Mesenchymal stem cell (in vitro differentiated cells and primary cell): ENCODE measurements around the gene HESX1.

Source experiments
- DNase-seq: peaks from one replicate; pipeline ENCODE4 v3.0.0-alpha.2; 2013
- H2AFZ ChIP-seq: one replicate; pipeline ENCODE4 v1.6.1; 2013; ENCODE audit warnings: low read depth, mild to moderate bottlenecking, control low read depth, inconsistent platforms, low read length, moderate library complexity
- H2AK5ac ChIP-seq: 2 replicates; pipeline ENCODE4 v1.6.1; 2013; ENCODE audit warnings: low read length, moderate library complexity, mild to moderate bottlenecking, inconsistent platforms; ENCODE audit not compliant: severe bottlenecking
- H2BK120ac ChIP-seq: one replicate; pipeline ENCODE4 v1.6.1; 2013; ENCODE audit warnings: low read depth, mild to moderate bottlenecking, inconsistent platforms, low read length, moderate library complexity
- H2BK12ac ChIP-seq, 2 experiments: one replicate each; pipeline ENCODE4 v1.6.1; 2013; ENCODE audit warnings: inconsistent platforms in 2 of 2, low read length in 2 of 2, mild to moderate bottlenecking in 2 of 2, moderate library complexity in 2 of 2, control low read depth in 1 of 2
- H2BK15ac ChIP-seq: one replicate; pipeline ENCODE4 v1.6.1; 2013; ENCODE audit warnings: mild to moderate bottlenecking, low read depth, inconsistent platforms; ENCODE audit not compliant: poor library complexity, severe bottlenecking
- H2BK5ac ChIP-seq: 2 replicates; pipeline ENCODE4 v1.6.1; 2013; ENCODE audit warnings: low read depth, mild to moderate bottlenecking, low read length, control low read depth, inconsistent platforms; ENCODE audit not compliant: poor library complexity, severe bottlenecking
- H3K14ac ChIP-seq, 2 experiments: one replicate each; pipeline ENCODE4 v1.6.1; 2013; ENCODE audit warnings: inconsistent platforms in 2 of 2, low read length in 2 of 2, control low read depth in 1 of 2, mild to moderate bottlenecking in 1 of 2, moderate library complexity in 1 of 2
- H3K18ac ChIP-seq, 2 experiments: one replicate each; pipeline ENCODE4 v1.6.1; 2013; ENCODE audit warnings: inconsistent platforms in 2 of 2, low read length in 2 of 2, control low read depth in 1 of 2, low read depth in 1 of 2, mild to moderate bottlenecking in 1 of 2
- H3K23ac ChIP-seq, 2 experiments: one replicate each; pipeline ENCODE4 v1.6.1; 2013; ENCODE audit warnings: inconsistent platforms in 2 of 2, low read length in 2 of 2, mild to moderate bottlenecking in 2 of 2, moderate library complexity in 2 of 2, control low read depth in 1 of 2
- H3K27ac ChIP-seq: 2 replicates; pipeline ENCODE4 v1.5.1; 2013; ENCODE audit warnings: mild to moderate bottlenecking, moderate library complexity, low read length, control low read depth, inconsistent platforms; ENCODE audit not compliant: poor library complexity, severe bottlenecking
- H3K27me3 ChIP-seq, 2 experiments: 2 replicates each; pipeline versions ENCODE4 v1.6.1 to v1.7.0; 2013; ENCODE audit warnings: low read length in 2 of 2, mild to moderate bottlenecking in 2 of 2, moderate library complexity in 2 of 2, control low read depth in 1 of 2, inconsistent platforms in 1 of 2; ENCODE audit not compliant: control insufficient read depth in 1 of 2, insufficient read depth in 1 of 2
- H3K36me3 ChIP-seq, 2 experiments: 2 replicates each; pipeline versions ENCODE4 v1.6.1 to v1.7.0; 2013; ENCODE audit warnings: low read length in 2 of 2, control low read depth in 1 of 2, inconsistent platforms in 1 of 2, low read depth in 1 of 2, mild to moderate bottlenecking in 1 of 2; ENCODE audit not compliant: insufficient read depth in 2 of 2, control insufficient read depth in 1 of 2
- H3K4ac ChIP-seq, 2 experiments: one replicate each; pipeline ENCODE4 v1.6.1; 2013; ENCODE audit warnings: inconsistent platforms in 2 of 2, low read length in 2 of 2, mild to moderate bottlenecking in 2 of 2, moderate library complexity in 2 of 2, control low read depth in 1 of 2, low read depth in 1 of 2
- H3K4me1 ChIP-seq: 2 replicates; pipeline ENCODE4 v1.6.1; 2013; ENCODE audit warnings: low read depth, low read length, control low read depth; ENCODE audit not compliant: control insufficient read depth, insufficient read depth
- H3K4me2 ChIP-seq: 2 replicates; pipeline ENCODE4 v1.6.1; 2013; ENCODE audit warnings: low read length, mild to moderate bottlenecking, inconsistent platforms; ENCODE audit not compliant: poor library complexity, severe bottlenecking
- H3K4me3 ChIP-seq, 2 experiments: 2 replicates each; pipeline versions ENCODE4 v1.5.1 to v1.7.0; 2013; ENCODE audit warnings: low read length in 2 of 2, mild to moderate bottlenecking in 2 of 2, control low read depth in 1 of 2, low read depth in 1 of 2; ENCODE audit not compliant: insufficient read depth in 1 of 2
- H3K79me1 ChIP-seq: replicated peaks from 2 replicates; pipeline ENCODE4 v1.6.1; 2013; ENCODE audit warnings: mild to moderate bottlenecking, control low read depth, low read length, inconsistent platforms; ENCODE audit not compliant: poor library complexity, severe bottlenecking
- H3K9ac ChIP-seq: 2 replicates; pipeline ENCODE4 v1.7.0; 2013; ENCODE audit warnings: mild to moderate bottlenecking, low read length, moderate library complexity
- H3K9me3 ChIP-seq: 2 replicates; pipeline ENCODE4 v1.7.0; 2013; ENCODE audit warnings: mild to moderate bottlenecking, low read length; ENCODE audit not compliant: control insufficient read depth
- H4K8ac ChIP-seq: one replicate; pipeline ENCODE4 v1.6.1; 2013; ENCODE audit warnings: inconsistent platforms, mild to moderate bottlenecking, low read length, moderate library complexity
- H4K91ac ChIP-seq: one replicate; pipeline ENCODE4 v1.6.1; 2013; ENCODE audit warnings: mild to moderate bottlenecking, low read length, inconsistent platforms
- WGBS: methylation state at CpG from one replicate; pipeline ENCODE4 v1.1.7; 2013; ENCODE audit warnings: mixed read lengths; 5-methylcytosine and 5-hydroxymethylcytosine counted together

Gene HESX1

DNA sequence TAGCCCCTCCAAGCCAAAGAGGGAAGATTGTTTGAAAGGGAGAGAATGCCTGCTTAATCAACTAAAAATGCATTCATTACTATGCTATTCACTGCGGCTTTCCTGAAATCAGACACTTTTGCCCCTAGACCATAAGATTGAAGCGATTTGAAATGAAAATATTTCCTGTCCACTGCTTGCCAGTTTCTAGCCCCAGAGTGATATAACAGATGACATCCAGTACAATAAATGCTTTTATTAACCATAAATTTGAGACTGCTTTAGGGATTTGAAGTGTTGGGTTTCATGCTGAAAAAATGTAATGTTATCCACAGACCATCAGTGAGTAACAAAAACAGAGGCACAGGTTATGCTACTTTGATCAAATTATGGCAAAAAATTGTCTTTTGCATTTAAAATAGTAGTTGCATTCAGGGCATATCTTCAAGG lies 48.7 kb downstream of the HESX1 start:
- Histone ChIP-seq H3K27ac (no peak overlapping the region), H2BK5ac (no peak overlapping the region), H3K9me3 (no peaks in the 10 kb centered on the region), H3K27me3 (no peaks in the 10 kb centered on the region), H3K4me1 (peaks cover 4% of the 10 kb centered on the region), H4K91ac (no peak overlapping the region), H2AK5ac (no peak overlapping the region), H2AFZ (no peak overlapping the region), H3K4me3 (peak overlapping the region in 1 of 2 experiments; percentile 26), H2BK120ac (no peak overlapping the region), H3K79me1 (peaks cover 2% of the 10 kb centered on the region), H2BK15ac (no peak overlapping the region), H3K36me3 (no peaks in the 10 kb centered on the region), H3K4ac (no peak overlapping the region), H3K4me2 (no peak overlapping the region), H3K18ac (no peak overlapping the region), H3K9ac (peak overlapping the region; percentile 35), H4K8ac (no peak overlapping the region), H2BK12ac (no peak overlapping the region), H3K23ac (no peak overlapping the region), H3K14ac (no peak overlapping the region)
- no peak for DNase-seq
- WGBS, result 84% methylated on average over 2 of the region's 2 CpGs

DNA sequence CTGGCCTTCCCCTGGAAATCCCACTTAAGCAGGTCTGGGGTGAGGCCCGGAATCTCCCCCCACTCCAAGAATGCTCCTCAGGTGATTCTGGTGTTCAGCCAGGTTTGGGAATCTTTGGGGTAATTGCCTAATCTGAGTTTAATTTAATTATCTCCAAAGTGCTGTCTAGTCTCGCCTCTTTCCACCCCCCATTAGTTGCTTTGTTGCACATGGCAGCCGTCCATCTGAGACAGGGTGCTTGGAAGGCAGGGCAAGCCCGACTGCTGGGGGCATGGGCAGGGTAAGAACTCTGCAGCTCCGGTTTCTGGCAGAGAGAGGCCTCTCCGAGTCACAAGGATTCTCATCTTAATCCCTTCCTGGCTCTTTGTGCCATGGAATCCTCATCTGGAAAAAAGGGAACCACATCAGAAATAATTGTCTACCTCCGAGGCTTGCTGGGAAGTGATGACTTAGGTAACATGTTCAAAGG lies 49.6 kb downstream of the HESX1 start:
- Histone ChIP-seq H2BK5ac (no peak overlapping the region), H3K18ac (no peak overlapping the region), H2BK12ac (no peak overlapping the region), H3K27me3 (no peaks in the 10 kb centered on the region), H3K4me2 (no peak overlapping the region), H2AFZ (no peak overlapping the region), H3K4ac (no peak overlapping the region), H3K4me1 (peaks cover 4% of the 10 kb centered on the region), H3K79me1 (no peaks in the 10 kb centered on the region), H3K9me3 (no peaks in the 10 kb centered on the region), H2BK120ac (no peak overlapping the region), H3K4me3 (peak overlapping the region in 1 of 2 experiments; percentile 26), H3K14ac (no peak overlapping the region), H3K23ac (no peak overlapping the region), H2AK5ac (no peak overlapping the region), H3K27ac (no peak overlapping the region), H2BK15ac (no peak overlapping the region), H3K36me3 (no peaks in the 10 kb centered on the region), H3K9ac (peak overlapping the region; percentile 35), H4K91ac (no peak overlapping the region), H4K8ac (no peak overlapping the region)
- DNase-seq, result no peak
- WGBS, result 91% methylated on average over 5 of the region's 7 CpGs
